PC-9 (cell line): ENCODE measurements around the gene INO80D.

ENCODE experiments used
- CTCF ChIP-seq: fragments of 200-600 bp; sonication (generic); conservative IDR thresholded peaks from 2 replicates; pipeline ENCODE4 v1.6.1; 2017; ENCODE audit warnings: mixed run types, antibody characterized with exemption, mild to moderate bottlenecking, moderate library complexity
- EZH2 ChIP-seq: fragments of 200-600 bp; sonication (generic); IDR thresholded peaks from 2 replicates; pipeline ENCODE4 v1.8.0; 2017; ENCODE audit warnings: antibody characterized with exemption, low read depth

- TF ChIP-seq CTCF: no peak
- no peak for TF ChIP-seq EZH2
Observed at GRCh38 chr2:206084439-206084869, 1.5 kb downstream of the INO80D start.
